Measurements from ENCODE around the gene GPATCH2.

GPATCH2 gene

GRCh38 chr1:217432339-217432738 lies 198.6 kb downstream of the GPATCH2 start:
- TF ChIP-seq CTCF (conservative IDR thresholded peaks at IDR 0.05) (no peak), ZFX (IDR thresholded peaks at IDR 0.05) (no peak)
- H3K27ac ChIP-seq = no peak overlapping the region

- no peak overlapping the region for H3K27ac ChIP-seq
- TF ChIP-seq ZFX (IDR thresholded peaks at IDR 0.05) = no peak
- peak; percentile 42 for TF ChIP-seq CTCF (conservative IDR thresholded peaks at IDR 0.05)
Observed at GRCh38 chr1:217431395-217431794, 199.5 kb downstream of the GPATCH2 start.

- H3K27ac ChIP-seq = no peak overlapping the region
- no peak for TF ChIP-seq ZFX (IDR thresholded peaks at IDR 0.05)
- TF ChIP-seq CTCF (conservative IDR thresholded peaks at IDR 0.05) = no peak
Observed at GRCh38 chr1:217425422-217425821, 205.5 kb downstream of the GPATCH2 start.

- TF ChIP-seq CTCF (conservative IDR thresholded peaks at IDR 0.05) (no peak), ZFX (IDR thresholded peaks at IDR 0.05) (no peak)
- H3K27ac ChIP-seq = no peak overlapping the region
Observed at GRCh38 chr1:217419194-217419551, 211.7 kb downstream of the GPATCH2 start.

- no peak overlapping the region for H3K27ac ChIP-seq
- no peak for TF ChIP-seq ZFX (IDR thresholded peaks at IDR 0.05)
- TF ChIP-seq CTCF (conservative IDR thresholded peaks at IDR 0.05) = no peak
Observed at GRCh38 chr1:217418269-217419193, 212.4 kb downstream of the GPATCH2 start.

- no peak for TF ChIP-seq ZFX (IDR thresholded peaks at IDR 0.05)
- no peak for TF ChIP-seq CTCF (conservative IDR thresholded peaks at IDR 0.05)
- H3K27ac ChIP-seq = no peak overlapping the region
Observed at GRCh38 chr1:217417363-217417762, 213.5 kb downstream of the GPATCH2 start.

- no peak overlapping the region for H3K27ac ChIP-seq
- TF ChIP-seq CTCF (conservative IDR thresholded peaks at IDR 0.05) = no peak
- TF ChIP-seq ZFX (IDR thresholded peaks at IDR 0.05) = no peak
Observed at GRCh38 chr1:217407534-217408001, 223.3 kb downstream of the GPATCH2 start.

All from C4-2B (cell line).